Thyroid gland (tissue), 4 donors: ENCODE results near the gene NOCT.

ENCODE experiments used
- CTCF ChIP-seq, 6 experiments: fragments of 200-600 bp in 3 of 6; fragments of 450-650 bp in 3 of 6; sonication (generic) in 3 of 6; IDR thresholded peaks; one replicate each; pipeline ENCODE4 v1.5.1; 2016 to 2019; ENCODE audit warnings: antibody characterized with exemption in 6 of 6, mild to moderate bottlenecking in 2 of 6, inconsistent platforms in 1 of 6, moderate library complexity in 1 of 6
- POLR2A ChIP-seq, 2 donors: fragments of 450-650 bp; IDR thresholded peaks; one replicate each; pipeline ENCODE4 v1.6.1; 2017; ENCODE audit warnings: antibody characterized with exemption in 2 of 2, mild to moderate bottlenecking in 2 of 2, moderate library complexity in 1 of 2

- peak in 1 of 6 experiments; percentile 12 for TF ChIP-seq CTCF (IDR thresholded peaks at IDR 0.05)
- TF ChIP-seq POLR2A (IDR thresholded peaks at IDR 0.05) = no peak
These were observed 69.6 kb downstream of the NOCT start for GRCh38 chr4:139085141-139085540.
